MM.1S (cell line): ENCODE measurements around the gene RNF6.

Source experiments
- DNase-seq: peaks from one replicate; pipeline ENCODE4 v3.0.0-alpha.2; 2015
- H2AFZ ChIP-seq: fragments of 300-600 bp; sonication (generic); 2 replicates; pipeline ENCODE4 v1.6.0; 2016; ENCODE audit warnings: antibody characterized with exemption, low read length
- H3F3A ChIP-seq: fragments of 300-600 bp; sonication (generic); 2 replicates; pipeline ENCODE4 v1.6.1; 2016; ENCODE audit warnings: mild to moderate bottlenecking, antibody characterized with exemption, low read length, moderate library complexity, mixed read lengths; ENCODE audit not compliant: insufficient read depth
- H3K27ac ChIP-seq: fragments of 300-600 bp; sonication (generic); 2 replicates; pipeline ENCODE4 v1.5.1; 2016; ENCODE audit warnings: mild to moderate bottlenecking, low read length
- H3K27me3 ChIP-seq: fragments of 300-600 bp; sonication (generic); replicated peaks from 2 replicates; pipeline ENCODE4 v1.6.0; 2016; ENCODE audit warnings: low read length; ENCODE audit not compliant: insufficient read depth
- H3K36me3 ChIP-seq: fragments of 300-600 bp; sonication (generic); replicated peaks from 2 replicates; pipeline ENCODE4 v1.6.1; 2016; ENCODE audit warnings: mild to moderate bottlenecking, low read length, mixed read lengths; ENCODE audit not compliant: insufficient read depth
- H3K4me1 ChIP-seq: fragments of 300-600 bp; sonication (generic); 2 replicates; pipeline ENCODE4 v1.6.1; 2016; ENCODE audit warnings: low read length, mixed read lengths
- H3K4me2 ChIP-seq: fragments of 300-600 bp; sonication (generic); 2 replicates; pipeline ENCODE4 v1.6.0; 2016; ENCODE audit warnings: low read depth, low read length
- H3K4me3 ChIP-seq: fragments of 300-600 bp; sonication (generic); 2 replicates; pipeline ENCODE4 v1.5.1; 2016; ENCODE audit warnings: low read length, mixed read lengths
- H3K79me2 ChIP-seq: fragments of 300-600 bp; sonication (generic); 2 replicates; pipeline ENCODE4 v1.6.1; 2016; ENCODE audit warnings: mixed run types, low read length, mixed read lengths
- H3K9ac ChIP-seq: fragments of 300-600 bp; sonication (generic); 2 replicates; pipeline ENCODE4 v1.6.1; 2016; ENCODE audit warnings: low read length, mixed read lengths
- H3K9me2 ChIP-seq: fragments of 300-600 bp; sonication (generic); replicated peaks from 2 replicates; pipeline ENCODE4 v1.6.1; 2016; ENCODE audit warnings: mild to moderate bottlenecking, low read length, mixed read lengths; ENCODE audit not compliant: insufficient read depth
- H3K9me3 ChIP-seq: fragments of 300-600 bp; sonication (generic); replicated peaks from 2 replicates; pipeline ENCODE4 v1.6.1; 2016; ENCODE audit warnings: mild to moderate bottlenecking, low read length, mixed read lengths; ENCODE audit not compliant: insufficient read depth
- H4K20me1 ChIP-seq: fragments of 300-600 bp; sonication (generic); 2 replicates; pipeline ENCODE4 v1.6.1; 2016; ENCODE audit warnings: mild to moderate bottlenecking, low read length, moderate library complexity, mixed read lengths; ENCODE audit not compliant: insufficient read depth
- CTCF ChIP-seq: fragments of 300-600 bp; sonication (generic); IDR thresholded peaks from 2 replicates; pipeline ENCODE4 v1.5.1; 2016; ENCODE audit warnings: antibody characterized with exemption, low read length, mixed read lengths
- EZH2 ChIP-seq: fragments of 300-600 bp; sonication (generic); optimal IDR thresholded peaks from 2 replicates; pipeline ENCODE3; 2017; ENCODE audit warnings: low read depth, mild to moderate bottlenecking, antibody characterized with exemption, low read length, mixed read lengths
- EZH2phosphoT487 ChIP-seq: fragments of 300-600 bp; sonication (generic); IDR thresholded peaks from 2 replicates; pipeline ENCODE4 v1.6.1; 2018; ENCODE audit warnings: antibody characterized with exemption, low read length

Gene RNF6

GRCh38 chr13:26213345-26213744 lies 8.8 kb downstream of the RNF6 start:
- Histone ChIP-seq H3K36me3 (no peaks in the 10 kb centered on the region; the same call in 1 of the 2 replicates), H3K27me3 (no peaks in the 10 kb centered on the region), H3K4me1 (no peaks in the 10 kb centered on the region), H2AFZ (no peak overlapping the region), H3K79me2 (no peaks in the 10 kb centered on the region), H4K20me1 (no peaks in the 10 kb centered on the region), H3K27ac (no peak overlapping the region), H3K9me2 (no peaks in the 10 kb centered on the region), H3K4me3 (no peak overlapping the region), H3F3A (no peaks in the 10 kb centered on the region), H3K9ac (no peak overlapping the region), H3K9me3 (no peaks in the 10 kb centered on the region), H3K4me2 (no peak overlapping the region)
- TF ChIP-seq CTCF (no peak), EZH2 (no peak), EZH2phosphoT487 (no peak)
- DNase-seq: no peak

- TF ChIP-seq EZH2 (no peak), CTCF (no peak)
- Histone ChIP-seq H2AFZ (no peak overlapping the region), H3K27me3 (no peaks in the 10 kb centered on the region), H4K20me1 (no peaks in the 10 kb centered on the region), H3K4me2 (no peak overlapping the region), H3K9me3 (no peaks in the 10 kb centered on the region), H3K79me2 (no peaks in the 10 kb centered on the region), H3K9ac (no peak overlapping the region), H3K4me3 (no peak overlapping the region), H3K27ac (no peak overlapping the region), H3K4me1 (no peaks in the 10 kb centered on the region), H3K9me2 (no peaks in the 10 kb centered on the region), H3F3A (no peaks in the 10 kb centered on the region), H3K36me3 (no peaks in the 10 kb centered on the region)
- no peak for DNase-seq
Measured at GRCh38 chr13:26208287-26208686, 13.8 kb downstream of the RNF6 start.

DNA sequence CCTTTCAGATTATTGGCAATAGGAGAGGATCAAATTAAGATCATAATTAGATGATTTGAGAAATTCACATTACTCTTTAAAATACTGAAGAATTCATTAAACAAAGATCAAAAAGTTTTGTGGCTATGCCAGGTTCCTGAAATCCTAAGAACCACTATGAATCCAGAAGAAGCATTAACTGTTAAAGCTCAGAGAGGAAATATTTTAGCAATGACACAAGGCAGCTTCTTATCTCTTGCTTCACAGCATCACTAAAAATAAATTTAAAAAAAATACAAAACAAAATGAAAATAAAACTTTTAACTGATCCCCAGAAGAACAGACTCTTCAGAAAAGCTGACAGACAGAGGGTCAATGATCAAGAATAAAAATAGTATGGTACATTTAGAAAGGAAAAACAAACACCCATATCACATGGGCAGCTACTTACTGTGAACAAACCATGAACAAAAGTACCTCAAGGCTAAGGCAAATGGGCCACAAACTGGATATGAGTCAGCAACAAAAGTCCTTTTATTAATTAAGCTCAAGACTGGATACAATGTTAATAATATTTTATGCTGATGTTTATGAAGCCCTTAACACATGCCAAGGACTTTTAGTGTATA lies 19.6 kb downstream of the RNF6 start:
- Histone ChIP-seq H4K20me1 (no peaks in the 10 kb centered on the region), H3K27ac (no peak overlapping the region), H3K9me3 (no peaks in the 10 kb centered on the region), H3F3A (no peaks in the 10 kb centered on the region), H3K9me2 (no peaks in the 10 kb centered on the region), H3K27me3 (no peaks in the 10 kb centered on the region), H3K9ac (no peak overlapping the region), H3K4me1 (no peaks in the 10 kb centered on the region), H3K79me2 (no peaks in the 10 kb centered on the region), H3K4me2 (no peak overlapping the region), H2AFZ (no peak overlapping the region), H3K36me3 (no peaks in the 10 kb centered on the region), H3K4me3 (no peak overlapping the region)
- no peak for DNase-seq
- no peak for TF ChIP-seq EZH2
- TF ChIP-seq CTCF: no peak
- no peak for TF ChIP-seq EZH2phosphoT487
